NT2/D1 (cell line): ENCODE results near the gene OR1D5.
"Not testable (repeated sequence)": the region's sequence is repeated elsewhere in the genome, so short reads cannot be mapped to it uniquely, and the experiment has no call there.

Experiments used
- DNase-seq: peaks from one replicate; pipeline ENCODE4 v3.0.0-alpha.2; 2011; ENCODE audit warnings: low read depth, low spot score
- H3K27me3 ChIP-seq: 2 replicates; pipeline ENCODE4 v1.6.0; 2011; ENCODE audit warnings: mild to moderate bottlenecking; ENCODE audit not compliant: insufficient read length, insufficient read depth
- H3K36me3 ChIP-seq: 2 replicates; pipeline ENCODE4 v1.6.1; 2011; ENCODE audit warnings: mild to moderate bottlenecking, low read length, mixed read lengths; ENCODE audit not compliant: insufficient read depth, insufficient read length
- H3K4me1 ChIP-seq: 2 replicates; pipeline ENCODE4 v1.5.1; 2011; ENCODE audit not compliant: insufficient read depth, insufficient read length
- H3K4me3 ChIP-seq: 2 replicates; pipeline ENCODE4 v1.5.1; 2011; ENCODE audit warnings: low read depth; ENCODE audit not compliant: insufficient read length
- H3K9ac ChIP-seq: 2 replicates; pipeline ENCODE4 v1.6.0; 2011; ENCODE audit warnings: low read depth; ENCODE audit not compliant: insufficient read length
- H3K9me3 ChIP-seq: 2 replicates; pipeline ENCODE4 v1.5.1; 2011; ENCODE audit warnings: mild to moderate bottlenecking, low read length; ENCODE audit not compliant: insufficient read depth
- SUZ12 ChIP-seq: IDR thresholded peaks from 2 replicates; pipeline ENCODE4 v1.6.1; 2011; ENCODE audit not compliant: insufficient read length, insufficient read depth; ENCODE audit errors: extremely low read depth
- YY1 ChIP-seq: IDR thresholded peaks from 2 replicates; pipeline ENCODE4 v1.6.1; 2011; ENCODE audit not compliant: insufficient read length, insufficient read depth
- ZNF274 ChIP-seq: IDR thresholded peaks from 2 replicates; pipeline ENCODE4 v1.6.1; 2011; ENCODE audit warnings: mild to moderate bottlenecking, low read depth, low read length

Gene OR1D5

GRCh38 chr17:3036800-3037199 lies 26.6 kb downstream of the OR1D5 start:
- H3K4me3 ChIP-seq: no peak overlapping the region
- peaks cover 15% of the 10 kb centered on the region for H3K36me3 ChIP-seq
- no peaks in the 10 kb centered on the region for H3K4me1 ChIP-seq
- no peaks in the 10 kb centered on the region for H3K27me3 ChIP-seq
- TF ChIP-seq ZNF274: no peak
- TF ChIP-seq YY1: no peak
- TF ChIP-seq SUZ12: no peak
- H3K9ac ChIP-seq: no peak overlapping the region
- no peaks in the 10 kb centered on the region for H3K9me3 ChIP-seq
- no peak for DNase-seq

GRCh38 chr17:3035968-3036280 lies 27.5 kb downstream of the OR1D5 start:
- no peak for DNase-seq
- peaks cover 16% of the 10 kb centered on the region for H3K36me3 ChIP-seq
- H3K27me3 ChIP-seq: no peaks in the 10 kb centered on the region
- H3K4me3 ChIP-seq: no peak overlapping the region
- no peak for TF ChIP-seq SUZ12
- TF ChIP-seq ZNF274: no peak
- TF ChIP-seq YY1: no peak
- H3K4me1 ChIP-seq: no peaks in the 10 kb centered on the region
- H3K9ac ChIP-seq: no peak overlapping the region
- H3K9me3 ChIP-seq: no peaks in the 10 kb centered on the region

- DNase-seq: no peak
- Histone ChIP-seq H3K9ac (no peak overlapping the region), H3K27me3 (no peaks in the 10 kb centered on the region), H3K4me3 (no peak overlapping the region), H3K9me3 (no peaks in the 10 kb centered on the region), H3K4me1 (no peaks in the 10 kb centered on the region), H3K36me3 (peaks cover 20% of the 10 kb centered on the region)
- TF ChIP-seq SUZ12: no peak
- TF ChIP-seq YY1: no peak
- no peak for TF ChIP-seq ZNF274
Observed at GRCh38 chr17:3035256-3035967, 28.0 kb downstream of the OR1D5 start.

GRCh38 chr17:3034578-3034920 lies 28.9 kb downstream of the OR1D5 start:
- no peak for TF ChIP-seq ZNF274
- no peak for TF ChIP-seq SUZ12
- TF ChIP-seq YY1: no peak
- Histone ChIP-seq H3K27me3 (no peaks in the 10 kb centered on the region), H3K4me3 (no peak overlapping the region), H3K9ac (no peak overlapping the region), H3K4me1 (no peaks in the 10 kb centered on the region), H3K9me3 (no peaks in the 10 kb centered on the region), H3K36me3 (peaks cover 23% of the 10 kb centered on the region)
- DNase-seq: no peak

- no peaks in the 10 kb centered on the region for H3K4me1 ChIP-seq
Observed at GRCh38 chr17:3033741-3034577, 29.4 kb downstream of the OR1D5 start.

GRCh38 chr17:3033248-3033640 lies 30.2 kb downstream of the OR1D5 start:
- DNase-seq: no peak
- no peaks in the 10 kb centered on the region for H3K9me3 ChIP-seq
- peaks cover 33% of the 10 kb centered on the region for H3K36me3 ChIP-seq

More at GRCh38 chr17:3033741-3034577, 29.4 kb downstream of the OR1D5 start:
- H3K27me3 ChIP-seq: no peaks in the 10 kb centered on the region
- H3K9ac ChIP-seq: no peak overlapping the region
- H3K4me3 ChIP-seq: no peak overlapping the region
- no peaks in the 10 kb centered on the region for H3K9me3 ChIP-seq
- H3K36me3 ChIP-seq: peaks cover 29% of the 10 kb centered on the region
- TF ChIP-seq SUZ12 (no peak), YY1 (no peak), ZNF274 (no peak)
- no peak for DNase-seq

GRCh38 chr17:3032258-3033247 lies 30.9 kb downstream of the OR1D5 start:
- no peaks in the 10 kb centered on the region for H3K9me3 ChIP-seq
- no peaks in the 10 kb centered on the region for H3K4me1 ChIP-seq
- H3K36me3 ChIP-seq: peaks cover 38% of the 10 kb centered on the region
- H3K9ac ChIP-seq: no peak overlapping the region
- H3K4me3 ChIP-seq: no peak overlapping the region
- H3K27me3 ChIP-seq: no peaks in the 10 kb centered on the region
- TF ChIP-seq SUZ12 (no peak), YY1 (no peak), ZNF274 (no peak)
- DNase-seq: no peak

More at GRCh38 chr17:3033248-3033640, 30.2 kb downstream of the OR1D5 start:
- TF ChIP-seq ZNF274 (no peak), YY1 (no peak), SUZ12 (no peak)
- H3K4me1 ChIP-seq: no peaks in the 10 kb centered on the region
- no peak overlapping the region for H3K9ac ChIP-seq
- H3K4me3 ChIP-seq: no peak overlapping the region
- no peaks in the 10 kb centered on the region for H3K27me3 ChIP-seq

GRCh38 chr17:3030852-3031470 lies 32.4 kb downstream of the OR1D5 start:
- H3K4me3 ChIP-seq, H3K4me1 ChIP-seq, H3K9ac ChIP-seq, H3K9me3 ChIP-seq, DNase-seq, H3K27me3 ChIP-seq: not testable (repeated sequence)
- H3K36me3 ChIP-seq: peaks cover 45% of the 10 kb centered on the region
